ENCODE measurements around the gene MRPL22. TPM values are rescaled to one million over a fixed set of nuclear protein-coding genes. Genes with fewer than 3 reads are reported as not detected.
"Not testable (repeated sequence)": the region's sequence is repeated elsewhere in the genome, so short reads cannot be mapped to it uniquely, and the experiment has no call there.

Gene MRPL22
- total RNA-seq, 4 donors from 2014 or later = 17.0 to 29.9 (median 21.6) TPM

- 84 to 89% methylated on average over 3 of the region's 3 CpGs for WGBS, 2 donors
- DNase-seq = no peak
- intact Hi-C loops (cut with DNase I) = no loop called here
- no peaks in the 10 kb centered on the region for H3K27me3 ChIP-seq
- peaks cover 9 to 23% (median 13%) of the 10 kb centered on the region in 3 donors for H3K4me1 ChIP-seq
- H3K27ac ChIP-seq = no peak overlapping the region
- peaks cover 0 to 71% (median 25%) of the 10 kb centered on the region in 3 donors for H3K36me3 ChIP-seq
- no peak overlapping the region for H3K4me3 ChIP-seq
- H3K9me3 ChIP-seq = no peaks in the 10 kb centered on the region
- TF ChIP-seq POLR2A (IDR thresholded peaks at IDR 0.05) = no peak
- TF ChIP-seq CTCF (IDR thresholded peaks at IDR 0.05) = no peak
Measured at GRCh38 chr5:154933537-154933936, 7.3 kb upstream of the MRPL22 start.

- no peak for TF ChIP-seq CTCF (IDR thresholded peaks at IDR 0.05)
- no peak for TF ChIP-seq POLR2A (IDR thresholded peaks at IDR 0.05)
- peaks cover 10 to 26% (median 14%) of the 10 kb centered on the region in 3 donors for H3K4me1 ChIP-seq
- no peak overlapping the region for H3K27ac ChIP-seq
- no peaks in the 10 kb centered on the region for H3K9me3 ChIP-seq
- DNase-seq = no peak
- H3K4me3 ChIP-seq = no peak overlapping the region
- H3K36me3 ChIP-seq = peaks cover 0 to 57% (median 21%) of the 10 kb centered on the region in 3 donors
- intact Hi-C loops (cut with DNase I) = no loop called here
- H3K27me3 ChIP-seq = no peaks in the 10 kb centered on the region
Measured at GRCh38 chr5:154934881-154935280, 6.0 kb upstream of the MRPL22 start.

- intact Hi-C loops (cut with DNase I) = no loop called here
- WGBS, 2 donors = 22 to 27% methylated on average over 7 of the region's 11 CpGs
- no peak for TF ChIP-seq CTCF (IDR thresholded peaks at IDR 0.05)
Measured at GRCh38 chr5:154937186-154937717, 3.6 kb upstream of the MRPL22 start.

GRCh38 chr5:154937718-154938466, 3.0 kb upstream of the MRPL22 start, which contains the start of gene GEMIN5:
Gene GEMIN5 (minus strand): TSS chr5:154938211. CDS start chr5:154938133, 78 bp downstream.
- peak within 1 kb of the TSS; percentile 75 to 80 (median 76) for H3K27ac ChIP-seq
- intact Hi-C loops (cut with DNase I) = no loop called here
- no peaks in the 10 kb centered on the region for H3K27me3 ChIP-seq
- no peaks in the 10 kb centered on the region for H3K9me3 ChIP-seq
- peak; percentile 10 for DNase-seq
- H3K4me3 ChIP-seq = peak within 1 kb of the TSS; percentile 71 to 87 (median 80)
- TF ChIP-seq CTCF (IDR thresholded peaks at IDR 0.05) (peak in 1 of 6 experiments; percentile 22), POLR2A (IDR thresholded peaks at IDR 0.05) (peak in 2 of 4 donors; percentile 38 to 41)
- peaks cover 10 to 49% (median 33%) of the 10 kb centered on the region in 3 donors for H3K4me1 ChIP-seq
- 0% methylated on average over 4 of the region's 61 CpGs; no CpG with 5 or more reads in 1 of the 2 donors for WGBS, 2 donors
- H3K36me3 ChIP-seq = peaks cover 0 to 27% (median 0%) of the 10 kb centered on the region in 3 donors

More at GRCh38 chr5:154937186-154937717, 3.6 kb upstream of the MRPL22 start:
- Histone ChIP-seq H3K4me1 (peaks cover 10 to 43% (median 26%) of the 10 kb centered on the region in 3 donors), H3K27me3 (no peaks in the 10 kb centered on the region), H3K9me3 (no peaks in the 10 kb centered on the region), H3K4me3 (peak overlapping the region; percentile 71 to 87 (median 80)), H3K36me3 (peaks cover 0 to 34% (median 0%) of the 10 kb centered on the region in 3 donors), H3K27ac (peak overlapping the region; percentile 75 to 80 (median 76))
- no peak for DNase-seq

GRCh38 chr5:154939387-154939786, 1.5 kb upstream of the MRPL22 start:
- Histone ChIP-seq H3K4me1 (peaks cover 10 to 53% (median 36%) of the 10 kb centered on the region in 3 donors), H3K36me3 (peaks cover 0 to 13% (median 0%) of the 10 kb centered on the region in 3 donors)
- WGBS, 2 donors = 85 to 88% methylated on average over 5 of the region's 5 CpGs
- DNase-seq; H3K27me3 ChIP-seq; H3K4me3 ChIP-seq; intact Hi-C loops (cut with DNase I); H3K9me3 ChIP-seq; H3K27ac ChIP-seq: not testable (repeated sequence)

Data from esophagus squamous epithelium (tissue), 5 donors.